Trophoblast cell (in vitro differentiated cells and primary cell): ENCODE results near the gene GRIN2A.
A peak's percentile ranks its signal among the peaks of the same experiment; 100 is the strongest.

Experiments
- DNase-seq, 2 donors: peaks; one replicate each; pipeline ENCODE4 v3.0.0-alpha.2; 2016
- H2AFZ ChIP-seq: 2 replicates; pipeline ENCODE4 v1.6.1; 2013; ENCODE audit warnings: low read length, moderate library complexity, mild to moderate bottlenecking; ENCODE audit not compliant: insufficient read depth, poor library complexity
- H2AK5ac ChIP-seq: 2 replicates; pipeline ENCODE4 v1.6.1; 2013; ENCODE audit warnings: mild to moderate bottlenecking, low read length
- H2BK120ac ChIP-seq: 2 replicates; pipeline ENCODE4 v1.6.1; 2013; ENCODE audit warnings: low read length, mild to moderate bottlenecking, moderate library complexity; ENCODE audit not compliant: insufficient read depth, poor library complexity
- H2BK12ac ChIP-seq: 2 replicates; pipeline ENCODE4 v1.6.1; 2013; ENCODE audit warnings: mild to moderate bottlenecking, low read length, moderate library complexity
- H2BK5ac ChIP-seq: 2 replicates; pipeline ENCODE4 v1.6.1; 2013; ENCODE audit warnings: low read length, low read depth, moderate library complexity, mild to moderate bottlenecking; ENCODE audit not compliant: poor library complexity
- H3K14ac ChIP-seq: 2 replicates; pipeline ENCODE4 v1.6.1; 2013; ENCODE audit warnings: mild to moderate bottlenecking, low read length
- H3K18ac ChIP-seq: 2 replicates; pipeline ENCODE4 v1.6.1; 2013; ENCODE audit warnings: mild to moderate bottlenecking, low read length
- H3K23ac ChIP-seq: 2 replicates; pipeline ENCODE4 v1.6.1; 2013; ENCODE audit warnings: low read length
- H3K27ac ChIP-seq: 2 replicates; pipeline ENCODE4 v1.5.1; 2013; ENCODE audit warnings: low read depth, mild to moderate bottlenecking, inconsistent platforms, low read length, moderate library complexity
- H3K27me3 ChIP-seq: 2 replicates; pipeline ENCODE4 v1.6.1; 2013; ENCODE audit warnings: inconsistent platforms, mild to moderate bottlenecking, low read length, moderate library complexity; ENCODE audit not compliant: insufficient read depth
- H3K36me3 ChIP-seq, 2 experiments: 1 replicate in 1 of 2; 2 replicates in 1 of 2; pipeline ENCODE4 v1.6.1; 2013; ENCODE audit warnings: low read length in 2 of 2, mild to moderate bottlenecking in 2 of 2, moderate library complexity in 1 of 2; ENCODE audit not compliant: insufficient read depth in 2 of 2, control insufficient read depth in 1 of 2
- H3K4ac ChIP-seq: 2 replicates; pipeline ENCODE4 v1.6.1; 2013; ENCODE audit warnings: low read depth, mild to moderate bottlenecking, low read length, moderate library complexity
- H3K4me1 ChIP-seq, 2 experiments: 1 replicate in 1 of 2; 2 replicates in 1 of 2; pipeline ENCODE4 v1.6.1; 2013; ENCODE audit warnings: low read length in 2 of 2, mild to moderate bottlenecking in 2 of 2, moderate library complexity in 1 of 2; ENCODE audit not compliant: insufficient read depth in 2 of 2, control insufficient read depth in 1 of 2
- H3K4me2 ChIP-seq: 2 replicates; pipeline ENCODE4 v1.6.1; 2013; ENCODE audit warnings: inconsistent platforms, mild to moderate bottlenecking, low read length, moderate library complexity
- H3K4me3 ChIP-seq: 2 replicates; pipeline ENCODE4 v1.5.1; 2013; ENCODE audit warnings: mild to moderate bottlenecking, low read depth, low read length, inconsistent platforms
- H3K79me1 ChIP-seq: one replicate; pipeline ENCODE4 v1.6.1; 2013; ENCODE audit warnings: low read length
- H3K79me2 ChIP-seq: 2 replicates; pipeline ENCODE4 v1.6.1; 2013; ENCODE audit warnings: low read length, mild to moderate bottlenecking; ENCODE audit not compliant: control insufficient read depth, insufficient read depth, poor library complexity
- H3K9ac ChIP-seq: 2 replicates; pipeline ENCODE4 v1.6.1; 2013; ENCODE audit warnings: mild to moderate bottlenecking, low read length
- H3K9me3 ChIP-seq: 2 replicates; pipeline ENCODE4 v1.6.1; 2013; ENCODE audit warnings: low read depth, mild to moderate bottlenecking, control low read depth, inconsistent platforms, low read length; ENCODE audit not compliant: insufficient read depth
- H4K12ac ChIP-seq: 2 replicates; pipeline ENCODE4 v1.6.1; 2013; ENCODE audit warnings: low read depth, mild to moderate bottlenecking, low read length, moderate library complexity
- H4K8ac ChIP-seq: 2 replicates; pipeline ENCODE4 v1.6.1; 2013; ENCODE audit warnings: low read depth, mild to moderate bottlenecking, low read length, moderate library complexity
- H4K91ac ChIP-seq: one replicate; pipeline ENCODE4 v1.6.1; 2013; ENCODE audit warnings: low read depth, mild to moderate bottlenecking, low read length, moderate library complexity
- WGBS: extraction: QIAGEN DNeasy Blood & Tissue Kit; methylation state at CpG from one replicate; pipeline ENCODE4 v1.1.7; 2013; ENCODE audit warnings: missing lambda C conversion rate; ENCODE audit not compliant: insufficient read length, insufficient coverage; ENCODE audit errors: extremely low coverage; 5-methylcytosine and 5-hydroxymethylcytosine counted together

GRIN2A gene

GRCh38 chr16:10045291-10045775, 136.9 kb downstream of the GRIN2A start:
- H2BK12ac ChIP-seq: no peak overlapping the region
- H3K4ac ChIP-seq: no peak overlapping the region
- no peak for DNase-seq
- no peak overlapping the region for H3K18ac ChIP-seq
- H4K8ac ChIP-seq: no peak overlapping the region
- H2BK5ac ChIP-seq: no peak overlapping the region
- no peak overlapping the region for H3K4me3 ChIP-seq
- no peaks in the 10 kb centered on the region for H3K27me3 ChIP-seq
- H3K4me2 ChIP-seq: no peak overlapping the region
- H2AFZ ChIP-seq: no peak overlapping the region
- no peak overlapping the region for H3K23ac ChIP-seq
- H3K4me1 ChIP-seq: no peaks in the 10 kb centered on the region
- no peak overlapping the region for H3K27ac ChIP-seq
- H4K12ac ChIP-seq: no peak overlapping the region
- peaks cover 3% of the 10 kb centered on the region for H3K9me3 ChIP-seq
- H3K14ac ChIP-seq: no peak overlapping the region
- no peak overlapping the region for H2AK5ac ChIP-seq
- H3K79me1 ChIP-seq: no peaks in the 10 kb centered on the region
- H3K36me3 ChIP-seq: no peaks in the 10 kb centered on the region
- H3K79me2 ChIP-seq: no peaks in the 10 kb centered on the region
- no peak overlapping the region for H4K91ac ChIP-seq
- no peak overlapping the region for H3K9ac ChIP-seq
- WGBS: no CpG with 5 or more reads among the region's 5 CpGs
- H2BK120ac ChIP-seq: no peak overlapping the region

DNA sequence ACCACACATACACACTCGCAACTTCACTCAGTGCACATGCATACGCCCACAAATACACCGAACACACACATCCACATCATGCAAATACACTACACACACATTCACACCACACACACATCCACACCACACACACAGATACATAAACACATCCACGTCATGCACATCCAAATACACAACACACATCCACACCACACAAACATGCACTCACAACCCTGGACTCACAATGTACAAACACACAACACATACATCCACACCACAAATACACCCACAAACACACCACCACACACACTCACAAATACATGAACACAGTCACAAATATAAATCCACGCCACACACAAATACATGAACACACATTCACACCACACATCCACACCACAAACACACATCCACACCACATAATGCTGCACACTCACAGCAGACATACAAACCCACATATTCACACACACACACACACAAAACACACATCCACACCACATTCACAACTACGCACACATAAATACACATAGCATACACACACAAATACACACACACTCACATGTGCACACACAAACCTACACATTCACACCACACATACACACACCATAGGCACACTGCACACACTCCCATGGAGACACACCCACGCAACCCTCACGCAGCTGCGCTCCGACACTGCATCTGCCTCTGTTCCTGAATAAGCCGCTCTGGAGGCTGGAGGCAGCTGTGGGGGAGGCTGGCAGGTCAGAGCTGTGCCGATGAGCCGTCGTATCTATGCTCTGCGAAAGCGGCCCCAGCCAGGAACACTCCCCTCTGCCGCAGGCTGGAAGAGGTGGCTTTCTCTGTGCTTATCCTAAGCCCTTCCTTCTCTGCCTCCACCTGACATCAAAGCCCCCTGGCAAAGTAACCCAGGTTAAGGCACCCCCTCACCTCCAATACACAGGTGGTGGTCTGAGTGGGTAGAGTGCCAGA, 141.8 kb downstream of the GRIN2A start:
- 100% methylated on average over 5 of the region's 17 CpGs for WGBS
- Histone ChIP-seq H3K18ac (no peak overlapping the region), H3K27me3 (no peaks in the 10 kb centered on the region), H2BK120ac (no peak overlapping the region), H3K4me3 (peak overlapping the region; percentile 18), H3K27ac (no peak overlapping the region), H3K79me2 (no peaks in the 10 kb centered on the region), H2BK12ac (no peak overlapping the region), H2AFZ (no peak overlapping the region), H3K79me1 (no peaks in the 10 kb centered on the region), H4K91ac (no peak overlapping the region), H3K36me3 (no peaks in the 10 kb centered on the region), H4K12ac (no peak overlapping the region), H3K4me2 (no peak overlapping the region), H2BK5ac (no peak overlapping the region), H3K23ac (peak overlapping the region; percentile 55), H3K9ac (no peak overlapping the region), H3K4ac (no peak overlapping the region), H2AK5ac (no peak overlapping the region), H3K9me3 (peaks cover 12% of the 10 kb centered on the region), H3K4me1 (peaks cover 2 to 3% of the 10 kb centered on the region in 2 experiments), H3K14ac (no peak overlapping the region), H4K8ac (no peak overlapping the region)
- no peak for DNase-seq

DNA sequence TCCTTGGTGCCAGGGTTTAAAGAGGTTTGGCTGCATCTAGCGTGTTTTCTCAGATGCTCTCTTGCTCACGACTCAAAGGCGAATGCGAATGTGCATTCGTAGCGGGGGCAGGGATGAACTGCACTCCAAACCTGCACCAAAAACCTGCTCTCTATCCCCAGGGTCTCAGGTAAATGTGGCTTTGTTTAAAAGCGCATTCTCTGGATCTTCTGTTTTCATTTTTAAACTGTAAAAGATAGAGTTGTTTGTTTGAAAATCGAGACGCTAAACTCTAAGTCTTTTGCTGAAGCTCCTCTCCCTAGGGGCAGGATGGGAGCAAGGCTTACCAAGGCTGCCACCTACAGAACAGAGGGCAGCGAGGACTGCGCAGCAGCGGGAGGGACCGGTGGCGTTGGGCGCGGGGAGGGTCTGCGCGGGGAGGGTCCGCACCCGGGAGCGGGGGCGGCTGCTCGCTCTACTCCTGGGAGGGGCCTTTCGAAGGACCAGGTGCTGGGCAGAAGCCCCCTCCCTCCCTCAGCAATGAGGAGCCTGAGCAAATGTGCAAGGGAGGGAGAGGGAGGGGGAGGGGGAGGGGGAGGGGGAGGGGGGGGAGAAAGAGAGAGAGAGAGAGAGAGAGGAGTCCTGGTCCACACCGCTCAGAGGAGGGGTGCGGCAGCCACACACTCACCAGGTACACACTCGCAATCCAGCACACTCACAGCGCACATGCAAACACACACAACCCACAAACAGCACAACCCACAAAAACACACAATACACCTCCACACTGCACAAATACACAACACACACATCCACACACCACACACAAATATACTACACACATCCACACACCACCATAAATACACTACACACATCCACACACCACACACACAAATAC, 142.8 kb downstream of the GRIN2A start:
- Histone ChIP-seq H3K14ac (no peak overlapping the region), H4K8ac (no peak overlapping the region), H2BK5ac (no peak overlapping the region), H3K4me1 (peaks cover 2 to 3% of the 10 kb centered on the region in 2 experiments), H3K9me3 (peaks cover 12% of the 10 kb centered on the region), H3K79me1 (no peaks in the 10 kb centered on the region), H3K27ac (no peak overlapping the region), H3K79me2 (no peaks in the 10 kb centered on the region), H2BK12ac (no peak overlapping the region), H3K4me2 (peak overlapping the region; percentile 63), H4K12ac (no peak overlapping the region), H2BK120ac (no peak overlapping the region), H3K23ac (peak overlapping the region; percentile 55), H3K18ac (no peak overlapping the region), H3K4me3 (no peak overlapping the region), H3K4ac (no peak overlapping the region), H3K9ac (no peak overlapping the region), H2AFZ (no peak overlapping the region), H2AK5ac (no peak overlapping the region), H4K91ac (no peak overlapping the region), H3K36me3 (no peaks in the 10 kb centered on the region), H3K27me3 (no peaks in the 10 kb centered on the region)
- peak in 1 of 2 donors; percentile 2 for DNase-seq
- no CpG with 5 or more reads among the region's 28 CpGs for WGBS

- Histone ChIP-seq H3K4me3 (no peak overlapping the region), H3K18ac (no peak overlapping the region), H2BK5ac (no peak overlapping the region), H3K4ac (no peak overlapping the region), H2BK120ac (no peak overlapping the region), H2BK12ac (no peak overlapping the region), H3K14ac (no peak overlapping the region), H3K36me3 (no peaks in the 10 kb centered on the region), H4K91ac (no peak overlapping the region), H3K9me3 (peaks cover 12% of the 10 kb centered on the region), H3K27ac (no peak overlapping the region), H3K4me1 (peaks cover 2 to 3% of the 10 kb centered on the region in 2 experiments), H3K4me2 (no peak overlapping the region), H3K79me1 (no peaks in the 10 kb centered on the region), H3K79me2 (no peaks in the 10 kb centered on the region), H2AFZ (no peak overlapping the region), H3K27me3 (no peaks in the 10 kb centered on the region), H4K8ac (no peak overlapping the region), H3K23ac (no peak overlapping the region), H3K9ac (no peak overlapping the region), H4K12ac (no peak overlapping the region), H2AK5ac (no peak overlapping the region)
- WGBS: no CpG with 5 or more reads among the region's 4 CpGs
- no peak for DNase-seq
Measured at GRCh38 chr16:10037751-10038150, 144.5 kb downstream of the GRIN2A start.
